Endodermal cell (in vitro differentiated cells): ENCODE measurements around the gene SOX8. TPM values are rescaled to one million over a fixed set of nuclear protein-coding genes. Genes with fewer than 3 reads are reported as not detected.

Experiments
- DNase-seq: peaks from one replicate; pipeline ENCODE4 v3.0.0-alpha.2; 2017
- H3K27ac ChIP-seq: 2 replicates; pipeline ENCODE4 v1.5.1; 2013; ENCODE audit warnings: mild to moderate bottlenecking, low read depth, low read length, moderate library complexity
- H3K27me3 ChIP-seq: 2 replicates; pipeline ENCODE4 v1.6.1; 2013; ENCODE audit warnings: mild to moderate bottlenecking, low read length, moderate library complexity; ENCODE audit not compliant: insufficient read depth, control insufficient read depth, poor library complexity, severe bottlenecking
- H3K36me3 ChIP-seq: 2 replicates; pipeline ENCODE4 v1.7.0; 2013; ENCODE audit warnings: mild to moderate bottlenecking, low read length, moderate library complexity; ENCODE audit not compliant: control insufficient read depth, insufficient read depth
- H3K4me1 ChIP-seq: one replicate; pipeline ENCODE4 v1.7.0; 2013; ENCODE audit warnings: low read length; ENCODE audit not compliant: control insufficient read depth, insufficient read depth
- H3K4me3 ChIP-seq: 2 replicates; pipeline ENCODE4 v1.5.1; 2013; ENCODE audit warnings: mild to moderate bottlenecking, low read length, moderate library complexity
- H3K9ac ChIP-seq: 2 replicates; pipeline ENCODE4 v1.6.1; 2013; ENCODE audit warnings: mild to moderate bottlenecking, low read length, moderate library complexity; ENCODE audit not compliant: poor library complexity, severe bottlenecking; ENCODE audit errors: extremely low read depth
- H3K9me3 ChIP-seq: 2 replicates; pipeline ENCODE4 v1.6.1; 2013; ENCODE audit warnings: mild to moderate bottlenecking, low read length, moderate library complexity; ENCODE audit not compliant: control insufficient read depth
- H3K27ac Mint-ChIP-seq: 2 replicates; pipeline ENCODE4 v1.8.0; 2020; ENCODE audit warnings: mixed read lengths
- H3K27me3 Mint-ChIP-seq: 2 replicates; pipeline ENCODE4 v1.8.0; 2021; ENCODE audit warnings: mild to moderate bottlenecking, mixed read lengths; ENCODE audit not compliant: insufficient read depth
- H3K36me3 Mint-ChIP-seq: 2 replicates; pipeline ENCODE4 v1.8.0; 2020; ENCODE audit warnings: low read depth, mixed read lengths
- H3K4me1 Mint-ChIP-seq: 2 replicates; pipeline ENCODE4 v1.8.0; 2020; ENCODE audit warnings: mixed read lengths
- H3K4me3 Mint-ChIP-seq: 2 replicates; pipeline ENCODE4 v1.8.0; 2020; ENCODE audit warnings: mild to moderate bottlenecking, moderate library complexity, mixed read lengths
- H3K9me3 Mint-ChIP-seq: 2 replicates; pipeline ENCODE4 v1.8.0; 2020; ENCODE audit warnings: mild to moderate bottlenecking, mixed read lengths
- WGBS, 2 experiments: methylation state at CpG; one replicate each; pipeline versions ENCODE4 v1.1.5 to v1.1.7; 2013; ENCODE audit warnings: missing lambda C conversion rate in 2 of 2, mixed read lengths in 1 of 2; ENCODE audit not compliant: insufficient coverage in 1 of 2, insufficient read length in 1 of 2; 5-methylcytosine and 5-hydroxymethylcytosine counted together
- total RNA-seq, 2 donors: library from RNA; stranded (reverse); fragmentation: NEBNext Ultra II Directional in 1 of 2; extraction: Animal tissue kit (Norgen Biotek cat#: 25700) in 1 of 2; gene quantifications; 2 replicates in 1 of 2; 3 replicates in 1 of 2; pipeline ENCODE4 v1.2.1, GENCODE V29; 2021
- TF ChIP-seq, protein P1 (sequence below): fragments of 200-600 bp; sonication (generic); conservative IDR thresholded peaks from 2 replicates; pipeline ENCODE4 v1.5.0; 2021; ENCODE audit warnings: antibody characterized with exemption, mild to moderate bottlenecking

The SOX8 gene
- total RNA-seq, 2 donors from 2014 or later: 0.69 to 5.1 TPM

DNA sequence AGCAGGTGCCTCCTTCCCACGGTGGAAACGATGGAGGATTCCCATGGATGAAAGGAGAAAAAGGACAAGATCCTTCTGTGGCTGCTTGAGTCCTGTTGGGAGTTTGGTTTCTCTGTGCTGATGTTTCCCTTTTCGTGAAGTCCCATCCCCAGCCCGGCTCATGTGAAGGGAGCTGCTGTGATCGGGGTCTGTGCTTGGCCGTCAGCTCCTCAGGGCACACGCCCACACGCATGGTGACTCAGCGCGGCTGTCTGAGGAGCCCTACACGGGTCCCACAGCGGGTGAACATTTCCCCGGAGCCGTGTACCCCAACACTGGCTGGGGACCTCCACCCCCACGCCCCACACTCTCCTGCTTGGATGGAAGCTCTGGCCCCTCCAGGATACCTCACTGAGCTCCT lies 46.5 kb downstream of the SOX8 start:
- no peaks in the 10 kb centered on the region for H3K27me3 Mint-ChIP-seq
- no peaks in the 10 kb centered on the region for H3K36me3 Mint-ChIP-seq
- no peaks in the 10 kb centered on the region for H3K9me3 Mint-ChIP-seq
- TF ChIP-seq, protein P1, sequence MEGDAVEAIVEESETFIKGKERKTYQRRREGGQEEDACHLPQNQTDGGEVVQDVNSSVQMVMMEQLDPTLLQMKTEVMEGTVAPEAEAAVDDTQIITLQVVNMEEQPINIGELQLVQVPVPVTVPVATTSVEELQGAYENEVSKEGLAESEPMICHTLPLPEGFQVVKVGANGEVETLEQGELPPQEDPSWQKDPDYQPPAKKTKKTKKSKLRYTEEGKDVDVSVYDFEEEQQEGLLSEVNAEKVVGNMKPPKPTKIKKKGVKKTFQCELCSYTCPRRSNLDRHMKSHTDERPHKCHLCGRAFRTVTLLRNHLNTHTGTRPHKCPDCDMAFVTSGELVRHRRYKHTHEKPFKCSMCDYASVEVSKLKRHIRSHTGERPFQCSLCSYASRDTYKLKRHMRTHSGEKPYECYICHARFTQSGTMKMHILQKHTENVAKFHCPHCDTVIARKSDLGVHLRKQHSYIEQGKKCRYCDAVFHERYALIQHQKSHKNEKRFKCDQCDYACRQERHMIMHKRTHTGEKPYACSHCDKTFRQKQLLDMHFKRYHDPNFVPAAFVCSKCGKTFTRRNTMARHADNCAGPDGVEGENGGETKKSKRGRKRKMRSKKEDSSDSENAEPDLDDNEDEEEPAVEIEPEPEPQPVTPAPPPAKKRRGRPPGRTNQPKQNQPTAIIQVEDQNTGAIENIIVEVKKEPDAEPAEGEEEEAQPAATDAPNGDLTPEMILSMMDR: no peak
- Histone ChIP-seq H3K9me3 (no peaks in the 10 kb centered on the region), H3K36me3 (no peaks in the 10 kb centered on the region), H3K27me3 (peaks cover 6% of the 10 kb centered on the region), H3K27ac (no peak overlapping the region), H3K4me3 (no peak overlapping the region), H3K4me1 (no peaks in the 10 kb centered on the region), H3K9ac (no peak overlapping the region)
- WGBS, 2 experiments: 84 to 85% methylated on average over 14 to 15 of the region's 15 CpGs
- no peak overlapping the region for H3K4me3 Mint-ChIP-seq
- DNase-seq: no peak
- H3K4me1 Mint-ChIP-seq: no peaks in the 10 kb centered on the region
- no peak overlapping the region for H3K27ac Mint-ChIP-seq

DNA sequence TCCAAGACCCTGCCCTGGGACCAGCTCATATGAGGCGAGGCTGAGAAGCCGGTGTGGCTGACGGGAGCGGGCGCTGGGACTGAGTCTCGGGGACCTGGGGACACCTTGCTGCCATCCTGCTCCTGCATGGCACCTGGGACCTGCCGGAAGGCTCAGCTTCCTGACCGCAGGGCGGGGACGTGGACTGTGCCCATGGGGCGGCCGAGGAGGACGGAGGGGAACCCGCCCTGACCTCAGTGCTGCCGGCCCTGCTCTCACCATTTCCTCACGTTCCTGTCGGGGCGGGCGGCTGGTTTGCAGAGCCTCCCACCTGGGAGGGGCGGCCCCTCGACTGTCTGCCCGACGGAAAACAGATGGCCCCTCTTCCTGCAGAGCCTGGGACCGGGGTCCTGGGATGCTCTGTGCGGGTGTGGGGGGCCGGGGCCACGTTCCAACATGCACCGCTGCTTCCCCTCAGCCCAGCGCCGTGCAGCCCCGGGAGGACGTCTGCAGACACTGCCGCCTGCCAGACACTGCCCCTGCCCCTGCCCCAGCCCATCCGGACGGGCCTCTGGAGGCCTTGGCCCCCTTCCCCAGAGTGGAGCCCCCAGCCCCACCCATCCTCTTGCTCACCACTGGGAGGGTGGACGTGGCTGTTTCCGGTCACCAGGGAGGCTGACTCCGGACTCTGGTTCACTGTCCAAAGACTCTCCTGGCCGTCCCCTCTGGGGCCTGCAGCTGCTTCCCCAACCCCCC lies 47.1 kb downstream of the SOX8 start:
- Mint-ChIP-seq H3K4me1 (no peaks in the 10 kb centered on the region), H3K4me3 (no peak overlapping the region), H3K36me3 (no peaks in the 10 kb centered on the region), H3K9me3 (no peaks in the 10 kb centered on the region), H3K27me3 (no peaks in the 10 kb centered on the region), H3K27ac (no peak overlapping the region)
- Histone ChIP-seq H3K4me1 (no peaks in the 10 kb centered on the region), H3K27me3 (peaks cover 6% of the 10 kb centered on the region), H3K27ac (no peak overlapping the region), H3K4me3 (no peak overlapping the region), H3K36me3 (no peaks in the 10 kb centered on the region), H3K9me3 (no peaks in the 10 kb centered on the region), H3K9ac (no peak overlapping the region)
- 88 to 93% methylated on average over 32 to 39 of the region's 39 CpGs for whole genome bisulfite sequencing, 2 experiments
- DNase-seq: no peak
- TF ChIP-seq, protein P1: no peak

DNA sequence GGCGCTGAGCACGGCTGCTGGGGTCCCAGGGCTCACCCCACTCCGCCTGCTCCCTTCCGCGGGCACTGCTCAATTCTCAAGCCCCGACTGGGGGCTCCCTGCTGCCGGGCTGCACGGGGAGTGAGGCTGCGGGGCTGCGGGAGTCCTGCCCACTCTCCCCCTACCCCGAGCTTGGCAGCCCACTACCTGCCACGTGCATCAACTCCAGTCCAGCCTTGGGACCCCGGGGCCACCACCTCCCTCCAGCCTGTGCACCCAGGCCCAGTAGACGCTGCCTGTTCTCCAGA lies 47.6 kb downstream of the SOX8 start:
- Histone ChIP-seq H3K4me3 (no peak overlapping the region), H3K4me1 (no peaks in the 10 kb centered on the region), H3K9me3 (no peaks in the 10 kb centered on the region), H3K36me3 (no peaks in the 10 kb centered on the region), H3K9ac (no peak overlapping the region), H3K27me3 (peaks cover 6% of the 10 kb centered on the region), H3K27ac (no peak overlapping the region)
- no peaks in the 10 kb centered on the region for H3K36me3 Mint-ChIP-seq
- H3K4me1 Mint-ChIP-seq: no peaks in the 10 kb centered on the region
- no peaks in the 10 kb centered on the region for H3K9me3 Mint-ChIP-seq
- H3K4me3 Mint-ChIP-seq: no peak overlapping the region
- no peaks in the 10 kb centered on the region for H3K27me3 Mint-ChIP-seq
- H3K27ac Mint-ChIP-seq: no peak overlapping the region
- TF ChIP-seq, protein P1: no peak
- DNase-seq: no peak
- 92 to 94% methylated on average over 14 of the region's 14 CpGs for WGBS, 2 experiments
